Panc1 (cell line): ENCODE results near the gene AUH.

Experiments used
- CTCF ChIP-seq: fragments of 450-650 bp; IDR thresholded peaks from 2 replicates; pipeline ENCODE4 v1.5.1; 2017; ENCODE audit warnings: mild to moderate bottlenecking
- POLR2AphosphoS5 ChIP-seq: IDR thresholded peaks from 2 replicates; pipeline ENCODE4 v1.6.1; 2012; ENCODE audit warnings: mild to moderate bottlenecking, low read depth, low read length, moderate library complexity

DNA sequence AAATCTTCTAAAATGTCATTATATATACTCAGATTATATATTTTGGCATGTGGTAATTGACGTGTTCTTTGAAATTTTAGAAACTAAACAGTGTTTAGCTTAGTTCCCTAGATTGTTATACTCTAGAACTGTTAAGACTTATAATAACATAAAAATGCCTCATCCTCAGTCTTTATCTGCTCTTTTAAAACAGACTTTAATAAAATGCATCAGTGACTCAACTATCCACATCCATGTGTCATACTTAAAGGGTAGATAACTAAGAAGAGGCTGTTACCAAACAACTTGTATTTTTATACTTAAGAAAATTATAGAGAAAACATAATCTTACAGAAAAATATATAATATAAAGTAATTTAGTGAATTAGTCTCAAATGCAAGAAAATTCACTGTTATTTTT lies 46.8 kb upstream of the AUH start:
- TF ChIP-seq CTCF (no peak), POLR2AphosphoS5 (no peak)
